Keratinocyte (primary cell): ENCODE results near the gene TBCA. TPM values are rescaled to one million over a fixed set of nuclear protein-coding genes. Genes with fewer than 3 reads are reported as not detected.

Experiments
- DNase-seq: peaks from one replicate; pipeline ENCODE4 v3.0.0-alpha.2; 2011; ENCODE audit warnings: low read depth, missing footprints, low spot score
- FAIRE-seq: peaks from 2 replicates; lab custom pipeline; 2011; peaks lifted over from hg19 to GRCh38; lab: Jason Lieb, UNC
- H2AFZ ChIP-seq: 2 replicates; pipeline ENCODE4 v1.6.0; 2012; ENCODE audit warnings: low read length, control low read depth, inconsistent platforms; ENCODE audit not compliant: control insufficient read depth
- H3K27ac ChIP-seq: 2 replicates; pipeline ENCODE4 v1.5.1; 2011; ENCODE audit warnings: low read length; ENCODE audit not compliant: control insufficient read depth, insufficient read depth
- H3K27me3 ChIP-seq: 3 replicates; pipeline ENCODE4 v1.6.0; 2011; ENCODE audit warnings: low read length; ENCODE audit not compliant: control insufficient read depth, insufficient read depth; ENCODE audit errors: extremely low read depth
- H3K36me3 ChIP-seq, 2 experiments: 2 replicates in 1 of 2; 3 replicates in 1 of 2; pipeline ENCODE4 v1.5.1; 2011; ENCODE audit warnings: low read length in 2 of 2, mild to moderate bottlenecking in 1 of 2; ENCODE audit not compliant: control insufficient read depth in 2 of 2, insufficient read depth in 2 of 2; ENCODE audit errors: extremely low read depth in 1 of 2
- H3K4me1 ChIP-seq: 3 replicates; pipeline ENCODE4 v1.5.1; 2011; ENCODE audit warnings: low read length; ENCODE audit not compliant: control insufficient read depth, insufficient read depth; ENCODE audit errors: extremely low read depth
- H3K4me2 ChIP-seq: 3 replicates; pipeline ENCODE4 v1.6.0; 2011; ENCODE audit warnings: low read depth, low read length; ENCODE audit not compliant: control insufficient read depth, insufficient read depth; ENCODE audit errors: extremely low read depth
- H3K4me3 ChIP-seq, 3 experiments: fragments of 200-600 bp in 1 of 3; sonication (generic) in 1 of 3; 2 replicates in 2 of 3; 3 replicates in 1 of 3; pipeline ENCODE4 v1.5.1; 2011 to 2016; ENCODE audit warnings: low read length in 3 of 3, mild to moderate bottlenecking in 3 of 3, control low read depth in 2 of 3, inconsistent platforms in 1 of 3, low read depth in 1 of 3, mixed read lengths in 1 of 3, mixed run types in 1 of 3, moderate library complexity in 1 of 3; ENCODE audit not compliant: control insufficient read depth in 2 of 3, insufficient read depth in 2 of 3; ENCODE audit errors: extremely low read depth in 1 of 3
- H3K79me2 ChIP-seq: 2 replicates; pipeline ENCODE4 v1.6.0; 2012; ENCODE audit warnings: low read length; ENCODE audit not compliant: control insufficient read depth, insufficient read depth
- H3K9ac ChIP-seq: 3 replicates; pipeline ENCODE4 v1.6.0; 2011; ENCODE audit warnings: low read length; ENCODE audit not compliant: control insufficient read depth, insufficient read depth; ENCODE audit errors: extremely low read depth
- H3K9me1 ChIP-seq: 3 replicates; pipeline ENCODE4 v1.6.0; 2011; ENCODE audit warnings: low read length; ENCODE audit not compliant: control insufficient read depth, insufficient read depth; ENCODE audit errors: extremely low read depth
- H3K9me3 ChIP-seq: 2 replicates; pipeline ENCODE4 v1.5.1; 2012; ENCODE audit warnings: low read depth, low read length; ENCODE audit not compliant: control insufficient read depth
- H4K20me1 ChIP-seq: 3 replicates; pipeline ENCODE4 v1.6.0; 2011; ENCODE audit warnings: low read length; ENCODE audit not compliant: control insufficient read depth, insufficient read depth; ENCODE audit errors: extremely low read depth
- EZH2 ChIP-seq: IDR thresholded peaks from one replicate; pipeline ENCODE4 v1.6.1; 2012; ENCODE audit warnings: inconsistent platforms, mild to moderate bottlenecking, low read length, moderate library complexity
- dilution Hi-C: fragments of 300-500 bp; cut with MboI; formaldehyde crosslinking; loops from one replicate; pipeline ENCODE4 v1.7.0; 2020; ENCODE audit warnings: low sequenced_read_pairs; ENCODE audit not compliant: extremely low pct_ligation_motif_present
- polyA plus RNA-seq, 5 experiments: library from polyadenylated mRNA; depleted of rRNA in 3 of 5; stranded (reverse) in 3 of 5; stranded (forward) in 1 of 5; unstranded in 1 of 5; fragments of >200 nt; gene quantifications; 1 replicate in 1 of 5; 2 replicates in 3 of 5; 3 replicates in 1 of 5; pipeline versions ENCODE4 v1.2.1 to v1.2.3, GENCODE V29; 2011 to 2012; ENCODE audit warnings: missing spikeins in 2 of 5, low read depth in 1 of 5, low replicate concordance in 1 of 5
- TF ChIP-seq, protein P1 (sequence below), 3 experiments: IDR thresholded peaks in 1 of 3; conservative IDR thresholded peaks in 1 of 3; optimal IDR thresholded peaks in 1 of 3; 2 replicates in 2 of 3; 3 replicates in 1 of 3; pipeline versions ENCODE3 to v1.5.1; 2011; ENCODE audit warnings: low read length in 3 of 3, mild to moderate bottlenecking in 3 of 3, moderate library complexity in 2 of 3, control low read depth in 1 of 3, inconsistent platforms in 1 of 3; ENCODE audit not compliant: insufficient read depth in 2 of 3; ENCODE audit errors: extremely low read depth in 1 of 3

The TBCA gene
- polyA plus RNA-seq, 1 donor (not counting 4 experiments of a cell fraction or from before 2014, with no cell fraction given), result 225 TPM

DNA sequence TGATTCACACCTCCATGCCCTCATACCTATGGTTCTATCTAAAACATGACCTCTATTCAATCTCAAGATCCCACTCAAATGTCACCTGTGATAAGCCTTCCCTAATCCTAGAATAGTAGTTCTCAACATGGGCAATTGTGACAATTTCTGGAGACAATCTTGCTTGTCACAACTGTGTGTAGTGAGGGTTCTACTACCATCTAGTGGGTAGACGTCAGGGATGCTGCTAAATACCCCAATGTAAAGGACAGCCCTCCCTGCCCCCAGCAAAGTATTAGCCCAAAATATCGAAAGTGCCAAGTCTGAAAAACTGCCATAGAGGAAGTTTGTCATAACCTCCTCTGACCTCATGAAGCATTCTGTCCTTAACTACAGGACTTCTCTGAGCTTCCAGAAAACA lies 32.0 kb downstream of the TBCA start:
- H4K20me1 ChIP-seq, result peaks cover 21% of the 10 kb centered on the region
- no peak for DNase-seq
- no peak for TF ChIP-seq EZH2
- TF ChIP-seq, protein P1, sequence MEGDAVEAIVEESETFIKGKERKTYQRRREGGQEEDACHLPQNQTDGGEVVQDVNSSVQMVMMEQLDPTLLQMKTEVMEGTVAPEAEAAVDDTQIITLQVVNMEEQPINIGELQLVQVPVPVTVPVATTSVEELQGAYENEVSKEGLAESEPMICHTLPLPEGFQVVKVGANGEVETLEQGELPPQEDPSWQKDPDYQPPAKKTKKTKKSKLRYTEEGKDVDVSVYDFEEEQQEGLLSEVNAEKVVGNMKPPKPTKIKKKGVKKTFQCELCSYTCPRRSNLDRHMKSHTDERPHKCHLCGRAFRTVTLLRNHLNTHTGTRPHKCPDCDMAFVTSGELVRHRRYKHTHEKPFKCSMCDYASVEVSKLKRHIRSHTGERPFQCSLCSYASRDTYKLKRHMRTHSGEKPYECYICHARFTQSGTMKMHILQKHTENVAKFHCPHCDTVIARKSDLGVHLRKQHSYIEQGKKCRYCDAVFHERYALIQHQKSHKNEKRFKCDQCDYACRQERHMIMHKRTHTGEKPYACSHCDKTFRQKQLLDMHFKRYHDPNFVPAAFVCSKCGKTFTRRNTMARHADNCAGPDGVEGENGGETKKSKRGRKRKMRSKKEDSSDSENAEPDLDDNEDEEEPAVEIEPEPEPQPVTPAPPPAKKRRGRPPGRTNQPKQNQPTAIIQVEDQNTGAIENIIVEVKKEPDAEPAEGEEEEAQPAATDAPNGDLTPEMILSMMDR (optimal IDR thresholded peaks at IDR 0.05 in 1 of 3, IDR thresholded peaks at IDR 0.05 in 1 of 3, conservative IDR thresholded peaks at IDR 0.05 in 1 of 3; ENCODE audit: extremely low read depth in 1 of 3, insufficient read depth in 2 of 3, low read length in 3 of 3), result no peak
- no peak overlapping the region for H3K27ac ChIP-seq
- H3K27me3 ChIP-seq, result no peaks in the 10 kb centered on the region
- no peak overlapping the region for H2AFZ ChIP-seq
- no peaks in the 10 kb centered on the region for H3K4me1 ChIP-seq
- H3K9ac ChIP-seq, result no peak overlapping the region
- peaks cover 85% of the 10 kb centered on the region for H3K79me2 ChIP-seq
- no peaks in the 10 kb centered on the region for H3K36me3 ChIP-seq
- H3K9me1 ChIP-seq, result peaks cover 3% of the 10 kb centered on the region
- dilution Hi-C loops, result no loop called here
- FAIRE-seq, result no peak
- no peak overlapping the region for H3K4me3 ChIP-seq
- no peak overlapping the region for H3K4me2 ChIP-seq
- H3K9me3 ChIP-seq, result no peaks in the 10 kb centered on the region

DNA sequence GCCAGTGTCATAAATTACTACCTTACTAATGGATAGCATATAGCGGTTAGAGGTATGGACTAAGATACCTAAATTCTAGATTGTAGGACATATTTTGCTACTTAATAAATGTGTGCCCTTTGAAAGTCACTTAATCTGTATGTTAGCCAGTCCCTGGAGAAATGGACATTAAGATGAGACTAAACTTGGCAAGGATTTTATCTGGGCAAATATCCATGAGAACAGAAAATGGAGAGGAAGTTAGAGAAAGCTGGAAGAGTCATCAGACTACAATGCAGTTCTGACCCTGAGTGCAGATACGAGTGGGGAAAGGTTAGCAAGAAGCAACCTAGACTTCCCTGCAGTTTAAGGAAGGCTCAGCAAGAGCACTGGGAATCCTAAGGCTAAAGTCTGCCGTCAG lies 33.0 kb downstream of the TBCA start:
- no peaks in the 10 kb centered on the region for H3K9me3 ChIP-seq
- no peak for DNase-seq
- no peak overlapping the region for H3K9ac ChIP-seq
- H3K79me2 ChIP-seq, result peaks cover 83% of the 10 kb centered on the region
- FAIRE-seq, result no peak
- no peak overlapping the region for H3K4me2 ChIP-seq
- H3K36me3 ChIP-seq, result no peaks in the 10 kb centered on the region
- no peak overlapping the region for H2AFZ ChIP-seq
- no peak overlapping the region for H3K27ac ChIP-seq
- H3K9me1 ChIP-seq, result peaks cover 3% of the 10 kb centered on the region
- peaks cover 21% of the 10 kb centered on the region for H4K20me1 ChIP-seq
- dilution Hi-C loops, result no loop called here
- H3K27me3 ChIP-seq, result no peaks in the 10 kb centered on the region
- TF ChIP-seq EZH2, result no peak
- TF ChIP-seq, protein P1 (optimal IDR thresholded peaks at IDR 0.05 in 1 of 3, IDR thresholded peaks at IDR 0.05 in 1 of 3, conservative IDR thresholded peaks at IDR 0.05 in 1 of 3; ENCODE audit: extremely low read depth in 1 of 3, insufficient read depth in 2 of 3, low read length in 3 of 3), result no peak
- H3K4me1 ChIP-seq, result no peaks in the 10 kb centered on the region
- H3K4me3 ChIP-seq, result no peak overlapping the region
